K562 (cell line): ENCODE measurements around the gene PRM2. TPM values are rescaled to one million over a fixed set of nuclear protein-coding genes. Genes with fewer than 3 reads are reported as not detected.
A peak's percentile ranks its signal among the peaks of the same experiment; 100 is the strongest.

Experiments used
- CREB1 ChIP-seq, 2 experiments: sonication (generic) in 1 of 2; formaldehyde crosslinking in 1 of 2; IDR thresholded peaks; 2 replicates each; pipeline versions ENCODE4 v1.6.1 to v1.8.0; 2012 to 2022; ENCODE audit warnings: inconsistent platforms in 1 of 2, mild to moderate bottlenecking in 1 of 2, missing genetic modification reagents in 1 of 2, moderate library complexity in 1 of 2
- CREM ChIP-seq: IDR thresholded peaks from 2 replicates; pipeline ENCODE4 v1.6.1; 2014; ENCODE audit warnings: antibody characterized with exemption, low read depth
- CSDE1 ChIP-seq, 2 experiments: fragments of 450-650 bp; IDR thresholded peaks; 2 replicates each; pipeline ENCODE4 v1.6.1; 2016; ENCODE audit warnings: mild to moderate bottlenecking in 1 of 2
- EZH2 ChIP-seq: IDR thresholded peaks from 2 replicates; pipeline ENCODE4 v1.6.1; 2012; ENCODE audit warnings: low read depth, mild to moderate bottlenecking, inconsistent platforms, low read length, borderline replicate concordance
- GTF2F1 ChIP-seq: IDR thresholded peaks from 2 replicates; pipeline ENCODE4 v1.6.1; 2011; ENCODE audit warnings: low read depth, low read length, improper control_type of control experiment
- HNRNPL ChIP-seq: fragments of 200-400 bp; formaldehyde crosslinking; IDR thresholded peaks from 2 replicates; pipeline ENCODE4 v1.6.1; 2017; ENCODE audit warnings: low read depth, mild to moderate bottlenecking, low read length
- KAT7 ChIP-seq: sonication (generic); formaldehyde crosslinking; IDR thresholded peaks from 2 replicates; pipeline ENCODE4 v1.8.0; 2022; ENCODE audit warnings: missing genetic modification reagents, mild to moderate bottlenecking, borderline replicate concordance
- MAFG ChIP-seq: fragments of 450-650 bp; conservative IDR thresholded peaks from 2 replicates; pipeline ENCODE4 v1.6.1; 2016; ENCODE audit warnings: missing genetic modification characterization, missing compliant biosample characterization
- MAX ChIP-seq: sonication (generic); formaldehyde crosslinking; IDR thresholded peaks from 2 replicates; pipeline ENCODE4 v1.9.0; 2022; ENCODE audit warnings: mild to moderate bottlenecking, missing genetic modification reagents
- MXD1 ChIP-seq: fragments of 250-450 bp; sonication (Bioruptor Pico); IDR thresholded peaks from 2 replicates; pipeline ENCODE4 v1.8.0; 2021; ENCODE audit warnings: borderline replicate concordance, mild to moderate bottlenecking, moderate library complexity; ENCODE audit not compliant: poor library complexity, severe bottlenecking
- NR2C1 ChIP-seq, 2 experiments: fragments of 450-650 bp; IDR thresholded peaks; 2 replicates each; pipeline ENCODE4 v1.6.1; 2017; ENCODE audit warnings: mild to moderate bottlenecking in 2 of 2, antibody characterized with exemption in 1 of 2, inconsistent platforms in 1 of 2, missing compliant biosample characterization in 1 of 2, missing genetic modification characterization in 1 of 2
- PBX2 ChIP-seq, 2 experiments: IDR thresholded peaks in 1 of 2; conservative IDR thresholded peaks in 1 of 2; 2 replicates each; pipeline ENCODE4 v1.6.1; 2016; ENCODE audit warnings: low read depth in 2 of 2, mild to moderate bottlenecking in 1 of 2, missing compliant biosample characterization in 1 of 2, missing genetic modification characterization in 1 of 2, moderate library complexity in 1 of 2
- POLR2AphosphoS5 ChIP-seq: IDR thresholded peaks from 2 replicates; pipeline ENCODE4 v1.6.1; 2011; ENCODE audit warnings: mild to moderate bottlenecking, low read depth, low read length, moderate library complexity; ENCODE audit not compliant: control insufficient read depth, insufficient read depth
- SRSF7 ChIP-seq: fragments of 200-400 bp; formaldehyde crosslinking; optimal IDR thresholded peaks from 2 replicates; pipeline ENCODE3; 2017; ENCODE audit warnings: mild to moderate bottlenecking, low read depth, low read length
- SUPT5H ChIP-seq: fragments of 450-650 bp; IDR thresholded peaks from 2 replicates; pipeline ENCODE4 v1.6.1; 2016
- ZEB2 ChIP-seq: fragments of 450-650 bp; IDR thresholded peaks from 2 replicates; pipeline ENCODE4 v1.6.1; 2016
- ZKSCAN3 ChIP-seq: fragments of 250-450 bp; sonication (Bioruptor Pico); IDR thresholded peaks from 2 replicates; pipeline ENCODE4 v1.4.0; 2020
- ZNF444 ChIP-seq: fragments of 250-450 bp; sonication (Bioruptor Pico); IDR thresholded peaks from 2 replicates; pipeline ENCODE4 v1.4.0; 2020; ENCODE audit warnings: mild to moderate bottlenecking, moderate library complexity
- polyA plus RNA-seq, 8 experiments: library from polyadenylated mRNA; depleted of rRNA in 4 of 8; stranded (reverse) in 5 of 8; unstranded in 3 of 8; fragments of >200 nt; fragmentation: Nextera tagmentation in 2 of 8; fragmentation: Illumina TruSeq in 1 of 8; extraction: Ambion mirVana in 2 of 8; extraction: Trizol in 1 of 8; gene quantifications; 2 replicates each; pipeline versions ENCODE4 v1.2.1 to v1.2.3, GENCODE V29; 2011 to 2014; ENCODE audit warnings: inconsistent platforms in 1 of 8, missing spikeins in 1 of 8
- total RNA-seq, 7 experiments: library from RNA; depleted of rRNA in 6 of 7; stranded (reverse); fragments of >200 nt in 6 of 7; fragmentation: Illumina TruSeq in 2 of 7; extraction: Trizol in 2 of 7; gene quantifications; 2 replicates each; pipeline versions ENCODE4 v1.2.1 to v1.2.3, GENCODE V29; 2011 to 2021; ENCODE audit warnings: low replicate concordance in 1 of 7
- TF ChIP-seq, protein P1 (sequence below): fragments of 250-450 bp; sonication (Bioruptor Pico); IDR thresholded peaks from 2 replicates; pipeline ENCODE4 v1.4.0; 2020; ENCODE audit warnings: mild to moderate bottlenecking, moderate library complexity
- TF ChIP-seq, protein P2 (sequence below): fragments of 450-650 bp; IDR thresholded peaks from 2 replicates; pipeline ENCODE4 v1.6.1; 2017; ENCODE audit warnings: mild to moderate bottlenecking, moderate library complexity

The PRM2 gene
- total and polyA plus RNA-seq, 9 of the 15 experiments (the other 6 are each of a cell fraction or from before 2014, with no cell fraction given): not detected

DNA sequence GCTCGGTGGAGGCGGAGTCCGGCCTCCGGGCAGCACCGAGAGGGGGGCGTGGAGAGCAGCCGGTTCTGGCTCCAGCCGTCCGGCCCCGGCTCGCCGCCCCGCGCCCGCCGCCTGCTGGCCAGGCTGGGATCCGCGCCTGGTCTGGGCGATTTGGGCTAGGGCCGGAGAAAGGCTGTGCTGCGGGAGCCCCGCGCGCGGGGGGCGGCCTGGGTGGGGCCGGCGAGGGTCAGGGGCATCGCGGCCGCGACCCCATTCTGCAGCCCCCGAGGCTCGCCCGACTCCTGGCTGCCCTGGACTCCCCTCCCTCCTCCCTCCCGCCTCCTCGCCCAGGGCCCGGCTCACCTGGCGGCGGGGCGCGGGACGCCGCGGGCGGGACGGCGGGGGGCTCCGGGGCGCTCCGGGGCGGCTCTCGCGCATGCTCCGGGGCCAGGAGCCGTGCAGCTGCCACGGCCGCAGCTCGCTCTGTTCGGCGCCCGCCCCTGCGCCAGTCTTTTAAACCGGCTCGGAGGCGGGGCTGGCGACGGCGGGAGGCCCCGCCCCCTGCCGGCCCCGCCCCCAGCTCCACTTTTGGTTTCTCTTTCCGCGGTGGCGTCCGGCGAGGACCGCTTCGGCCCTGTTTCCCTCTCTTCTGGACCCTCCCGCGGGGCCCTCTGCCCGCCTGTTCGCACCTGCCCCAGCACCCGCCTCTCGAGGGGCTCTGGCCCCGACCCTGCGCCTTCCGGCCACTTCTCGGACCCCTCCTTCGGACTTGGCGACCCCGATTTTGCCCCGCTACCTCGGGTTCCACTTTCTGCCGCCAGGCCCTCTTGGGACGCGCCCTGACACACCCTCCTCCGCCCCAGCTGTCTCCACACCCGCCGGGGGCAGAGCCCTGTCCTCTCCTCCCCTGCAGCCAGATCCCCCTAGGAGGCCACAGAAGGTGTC, 20.3 kb downstream of the PRM2 start, which contains the start of gene SOCS1 (continued):
- TF ChIP-seq PBX2 (CRISPR knock-in tag; IDR thresholded peaks at IDR 0.05; ENCODE audit: low read depth) (no peak), PBX2 (tag; conservative IDR thresholded peaks at IDR 0.05; ENCODE audit: low read depth) (no peak), HNRNPL (peak; percentile 56; the same call in 1 of the 2 replicates), MAX (peak; percentile 51), KAT7 (CRISPR knock-in tag) (peak; percentile 47; the same call in 1 of the 2 replicates), CREM (peak; percentile 24; the same call in 1 of the 2 replicates), POLR2AphosphoS5 (peak; percentile 77; the same call in 1 of the 2 replicates), SRSF7 (no peak), ZNF444 (CRISPR knock-in tag) (no peak), CREB1 (IDR thresholded peaks at IDR 0.05) (peak; percentile 30), CREB1 (CRISPR knock-in tag; IDR thresholded peaks at IDR 0.05) (peak; percentile 28; the same call in 1 of the 2 replicates), CSDE1 (IDR thresholded peaks at IDR 0.05) (no peak), EZH2 (no peak), MAFG (tag) (no peak), NR2C1 (IDR thresholded peaks at IDR 0.05) (no peak), NR2C1 (tag; IDR thresholded peaks at IDR 0.05) (no peak), ZEB2 (no peak), GTF2F1 (0 out of 2 replicates have a peak, but pooled peaks have one; percentile 28), MXD1 (no peak), ZKSCAN3 (CRISPR knock-in tag) (no peak), SUPT5H (peak; percentile 74)
- TF ChIP-seq, protein P1, sequence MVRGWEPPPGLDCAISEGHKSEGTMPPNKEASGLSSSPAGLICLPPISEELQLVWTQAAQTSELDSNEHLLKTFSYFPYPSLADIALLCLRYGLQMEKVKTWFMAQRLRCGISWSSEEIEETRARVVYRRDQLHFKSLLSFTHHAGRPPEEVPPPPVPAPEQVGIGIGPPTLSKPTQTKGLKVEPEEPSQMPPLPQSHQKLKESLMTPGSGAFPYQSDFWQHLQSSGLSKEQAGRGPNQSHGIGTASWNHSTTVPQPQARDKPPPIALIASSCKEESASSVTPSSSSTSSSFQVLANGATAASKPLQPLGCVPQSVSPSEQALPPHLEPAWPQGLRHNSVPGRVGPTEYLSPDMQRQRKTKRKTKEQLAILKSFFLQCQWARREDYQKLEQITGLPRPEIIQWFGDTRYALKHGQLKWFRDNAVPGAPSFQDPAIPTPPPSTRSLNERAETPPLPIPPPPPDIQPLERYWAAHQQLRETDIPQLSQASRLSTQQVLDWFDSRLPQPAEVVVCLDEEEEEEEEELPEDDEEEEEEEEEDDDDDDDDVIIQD (CRISPR knock-in tag): no peak
- TF ChIP-seq, protein P2, sequence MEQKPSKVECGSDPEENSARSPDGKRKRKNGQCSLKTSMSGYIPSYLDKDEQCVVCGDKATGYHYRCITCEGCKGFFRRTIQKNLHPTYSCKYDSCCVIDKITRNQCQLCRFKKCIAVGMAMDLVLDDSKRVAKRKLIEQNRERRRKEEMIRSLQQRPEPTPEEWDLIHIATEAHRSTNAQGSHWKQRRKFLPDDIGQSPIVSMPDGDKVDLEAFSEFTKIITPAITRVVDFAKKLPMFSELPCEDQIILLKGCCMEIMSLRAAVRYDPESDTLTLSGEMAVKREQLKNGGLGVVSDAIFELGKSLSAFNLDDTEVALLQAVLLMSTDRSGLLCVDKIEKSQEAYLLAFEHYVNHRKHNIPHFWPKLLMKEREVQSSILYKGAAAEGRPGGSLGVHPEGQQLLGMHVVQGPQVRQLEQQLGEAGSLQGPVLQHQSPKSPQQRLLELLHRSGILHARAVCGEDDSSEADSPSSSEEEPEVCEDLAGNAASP: no peak
